Measurements from ENCODE around the gene OR6V1.

DNA sequence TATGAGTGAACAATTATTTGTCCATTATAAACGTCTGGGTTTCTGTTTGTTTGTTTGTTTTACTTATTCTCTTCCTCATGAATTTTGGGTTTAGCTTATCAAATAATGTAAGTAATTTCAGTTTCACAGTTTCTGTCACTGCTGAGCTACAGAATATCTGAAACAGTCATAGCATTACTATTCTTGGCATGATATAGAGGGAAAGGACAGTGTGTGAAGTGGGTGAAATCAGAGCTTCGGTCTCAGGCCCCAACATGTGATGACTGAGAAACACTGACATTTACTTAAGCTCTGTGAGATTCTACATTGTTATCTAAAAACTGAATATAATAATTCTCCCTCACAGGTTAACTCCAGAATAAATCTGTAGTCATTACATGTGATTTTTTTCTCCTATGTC is 8.8 kb upstream of the OR6V1 start:
- TF ChIP-seq, protein P1, sequence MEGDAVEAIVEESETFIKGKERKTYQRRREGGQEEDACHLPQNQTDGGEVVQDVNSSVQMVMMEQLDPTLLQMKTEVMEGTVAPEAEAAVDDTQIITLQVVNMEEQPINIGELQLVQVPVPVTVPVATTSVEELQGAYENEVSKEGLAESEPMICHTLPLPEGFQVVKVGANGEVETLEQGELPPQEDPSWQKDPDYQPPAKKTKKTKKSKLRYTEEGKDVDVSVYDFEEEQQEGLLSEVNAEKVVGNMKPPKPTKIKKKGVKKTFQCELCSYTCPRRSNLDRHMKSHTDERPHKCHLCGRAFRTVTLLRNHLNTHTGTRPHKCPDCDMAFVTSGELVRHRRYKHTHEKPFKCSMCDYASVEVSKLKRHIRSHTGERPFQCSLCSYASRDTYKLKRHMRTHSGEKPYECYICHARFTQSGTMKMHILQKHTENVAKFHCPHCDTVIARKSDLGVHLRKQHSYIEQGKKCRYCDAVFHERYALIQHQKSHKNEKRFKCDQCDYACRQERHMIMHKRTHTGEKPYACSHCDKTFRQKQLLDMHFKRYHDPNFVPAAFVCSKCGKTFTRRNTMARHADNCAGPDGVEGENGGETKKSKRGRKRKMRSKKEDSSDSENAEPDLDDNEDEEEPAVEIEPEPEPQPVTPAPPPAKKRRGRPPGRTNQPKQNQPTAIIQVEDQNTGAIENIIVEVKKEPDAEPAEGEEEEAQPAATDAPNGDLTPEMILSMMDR (IDR thresholded peaks at IDR 0.05; ENCODE audit: insufficient read depth, low read depth, low read length), result no peak
- TF ChIP-seq EZH2 (IDR thresholded peaks at IDR 0.05; ENCODE audit: insufficient read depth, low read length), result no peak
